HL-60 (cell line): ENCODE measurements around the gene GPR42.

Experiments
- CTCF ChIP-seq: IDR thresholded peaks from one replicate; pipeline ENCODE4 v1.5.1; 2011; ENCODE audit warnings: low read length, control low read depth, inconsistent platforms; ENCODE audit not compliant: insufficient read depth
- POLR2AphosphoS5 ChIP-seq: IDR thresholded peaks from 2 replicates; pipeline ENCODE4 v1.6.1; 2012; ENCODE audit warnings: low read depth

DNA sequence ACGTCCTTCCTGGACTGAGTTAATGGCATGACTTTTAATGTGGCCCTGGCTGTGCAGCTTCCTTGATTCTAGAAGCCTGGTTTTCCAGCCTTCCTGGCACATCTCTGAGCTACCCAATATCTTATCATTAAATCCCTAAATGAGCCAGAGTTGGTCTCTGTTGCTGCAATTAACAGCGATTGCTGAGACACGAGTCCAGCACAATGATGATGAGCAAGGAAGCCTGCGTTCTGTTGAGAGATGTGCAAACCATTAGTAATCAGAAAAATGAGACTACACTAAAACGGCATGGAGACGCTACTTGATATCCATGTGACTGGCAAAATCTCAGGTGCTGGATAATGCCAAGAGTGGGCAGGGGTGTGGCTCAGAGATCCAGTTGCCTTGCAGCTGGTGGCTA lies 26.2 kb downstream of the GPR42 start:
- TF ChIP-seq POLR2AphosphoS5 = no peak
- TF ChIP-seq CTCF = no peak
